Panc1 (cell line): ENCODE measurements around the gene PREB.

Source experiments
- CTCF ChIP-seq: fragments of 450-650 bp; IDR thresholded peaks from 2 replicates; pipeline ENCODE4 v1.5.1; 2017; ENCODE audit warnings: mild to moderate bottlenecking
- REST ChIP-seq, 2 experiments: IDR thresholded peaks; 2 replicates each; pipeline ENCODE4 v1.6.1; 2011 to 2012; ENCODE audit warnings: low read depth in 2 of 2, control low read depth in 1 of 2, low read length in 1 of 2, mild to moderate bottlenecking in 1 of 2, moderate library complexity in 1 of 2; ENCODE audit not compliant: insufficient read depth in 1 of 2

- TF ChIP-seq CTCF (no peak), REST (IDR thresholded peaks at IDR 0.05; ENCODE audit: insufficient read depth in 1 of 2, low read depth in 2 of 2, low read length in 1 of 2) (no peak)
Observed at GRCh38 chr2:27092696-27093429, 41.6 kb downstream of the PREB start.
